Bronchial epithelial cell (primary cell): Measurements from ENCODE around the gene LDB2. TPM values are rescaled to one million over a fixed set of nuclear protein-coding genes. Genes with fewer than 3 reads are reported as not detected.

Source experiments
- DNase-seq: peaks from one replicate; pipeline ENCODE4 v3.0.0-alpha.2; 2010; ENCODE audit warnings: low read depth
- FAIRE-seq: peaks from 2 replicates; lab custom pipeline; 2011; peaks lifted over from hg19 to GRCh38; lab: Jason Lieb, UNC
- H3K27me3 ChIP-seq: 2 replicates; pipeline ENCODE4 v1.5.1; 2011; ENCODE audit warnings: low read length; ENCODE audit not compliant: control insufficient read depth, insufficient read depth
- H3K36me3 ChIP-seq: 2 replicates; pipeline ENCODE4 v1.5.1; 2011; ENCODE audit warnings: low read length; ENCODE audit not compliant: control insufficient read depth, insufficient read depth
- H3K4me3 ChIP-seq: 2 replicates; pipeline ENCODE4 v1.5.1; 2011; ENCODE audit warnings: mild to moderate bottlenecking, low read depth, low read length, control low read depth
- total RNA-seq: library from RNA; depleted of rRNA; stranded (reverse); fragments of >200 nt; gene quantifications from 2 replicates; pipeline ENCODE4 v1.2.1, GENCODE V29; 2014
- TF ChIP-seq, protein P1 (sequence below): IDR thresholded peaks from 2 replicates; pipeline ENCODE4 v1.5.1; 2011; ENCODE audit warnings: mild to moderate bottlenecking, moderate library complexity, low read length, control low read depth, inconsistent platforms; ENCODE audit not compliant: insufficient read depth, severe bottlenecking

Gene LDB2
- total RNA-seq, 1 donor from 2014 or later = not detected

- DNase-seq = no peak
Observed at GRCh38 chr4:16488084-16488483, 410.4 kb downstream of the LDB2 start.

GRCh38 chr4:16484711-16485110 lies 413.7 kb downstream of the LDB2 start:
- Histone ChIP-seq H3K27me3 (no peaks in the 10 kb centered on the region), H3K4me3 (no peak overlapping the region), H3K36me3 (no peaks in the 10 kb centered on the region)
- no peak for DNase-seq
- TF ChIP-seq, protein P1, sequence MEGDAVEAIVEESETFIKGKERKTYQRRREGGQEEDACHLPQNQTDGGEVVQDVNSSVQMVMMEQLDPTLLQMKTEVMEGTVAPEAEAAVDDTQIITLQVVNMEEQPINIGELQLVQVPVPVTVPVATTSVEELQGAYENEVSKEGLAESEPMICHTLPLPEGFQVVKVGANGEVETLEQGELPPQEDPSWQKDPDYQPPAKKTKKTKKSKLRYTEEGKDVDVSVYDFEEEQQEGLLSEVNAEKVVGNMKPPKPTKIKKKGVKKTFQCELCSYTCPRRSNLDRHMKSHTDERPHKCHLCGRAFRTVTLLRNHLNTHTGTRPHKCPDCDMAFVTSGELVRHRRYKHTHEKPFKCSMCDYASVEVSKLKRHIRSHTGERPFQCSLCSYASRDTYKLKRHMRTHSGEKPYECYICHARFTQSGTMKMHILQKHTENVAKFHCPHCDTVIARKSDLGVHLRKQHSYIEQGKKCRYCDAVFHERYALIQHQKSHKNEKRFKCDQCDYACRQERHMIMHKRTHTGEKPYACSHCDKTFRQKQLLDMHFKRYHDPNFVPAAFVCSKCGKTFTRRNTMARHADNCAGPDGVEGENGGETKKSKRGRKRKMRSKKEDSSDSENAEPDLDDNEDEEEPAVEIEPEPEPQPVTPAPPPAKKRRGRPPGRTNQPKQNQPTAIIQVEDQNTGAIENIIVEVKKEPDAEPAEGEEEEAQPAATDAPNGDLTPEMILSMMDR = no peak
- FAIRE-seq = no peak

More at GRCh38 chr4:16488084-16488483, 410.4 kb downstream of the LDB2 start:
- Histone ChIP-seq H3K4me3 (no peak overlapping the region), H3K27me3 (no peaks in the 10 kb centered on the region), H3K36me3 (no peaks in the 10 kb centered on the region)
- FAIRE-seq = no peak
- TF ChIP-seq, protein P1 = no peak

GRCh38 chr4:16483540-16483939 lies 414.9 kb downstream of the LDB2 start:
- TF ChIP-seq, protein P1 = no peak
- DNase-seq (no peak), FAIRE-seq (no peak)
- H3K27me3 ChIP-seq = no peaks in the 10 kb centered on the region
- H3K4me3 ChIP-seq = no peak overlapping the region
- H3K36me3 ChIP-seq = no peaks in the 10 kb centered on the region

- H3K27me3 ChIP-seq = no peaks in the 10 kb centered on the region
- FAIRE-seq = no peak
- DNase-seq = no peak
- TF ChIP-seq, protein P1 = no peak
- H3K4me3 ChIP-seq = no peak overlapping the region
- no peaks in the 10 kb centered on the region for H3K36me3 ChIP-seq
Observed at GRCh38 chr4:16480011-16480410, 418.4 kb downstream of the LDB2 start.

DNA sequence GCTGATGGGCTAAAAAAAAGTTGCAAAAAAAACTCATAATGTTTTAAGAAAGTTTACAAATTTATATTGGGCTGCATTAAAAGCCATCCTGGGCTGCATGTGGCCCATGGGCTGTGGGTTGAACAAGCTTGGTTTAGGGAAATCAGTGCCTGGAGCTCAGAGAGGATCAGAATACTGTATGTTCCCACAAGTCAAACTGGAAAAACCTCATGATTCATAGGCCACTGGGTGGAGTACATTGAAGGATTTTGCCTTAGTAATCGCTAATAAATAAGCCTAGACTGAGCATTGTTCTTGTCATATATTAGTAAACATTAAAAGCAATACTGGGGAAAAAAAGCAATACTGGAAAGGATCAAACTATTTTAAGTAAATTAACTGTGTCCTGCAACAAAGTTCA lies 425.9 kb downstream of the LDB2 start:
- H3K27me3 ChIP-seq = no peaks in the 10 kb centered on the region
- FAIRE-seq = no peak
- H3K36me3 ChIP-seq = no peaks in the 10 kb centered on the region
- TF ChIP-seq, protein P1 = no peak
- no peak overlapping the region for H3K4me3 ChIP-seq
- peak; percentile 43 for DNase-seq

DNA sequence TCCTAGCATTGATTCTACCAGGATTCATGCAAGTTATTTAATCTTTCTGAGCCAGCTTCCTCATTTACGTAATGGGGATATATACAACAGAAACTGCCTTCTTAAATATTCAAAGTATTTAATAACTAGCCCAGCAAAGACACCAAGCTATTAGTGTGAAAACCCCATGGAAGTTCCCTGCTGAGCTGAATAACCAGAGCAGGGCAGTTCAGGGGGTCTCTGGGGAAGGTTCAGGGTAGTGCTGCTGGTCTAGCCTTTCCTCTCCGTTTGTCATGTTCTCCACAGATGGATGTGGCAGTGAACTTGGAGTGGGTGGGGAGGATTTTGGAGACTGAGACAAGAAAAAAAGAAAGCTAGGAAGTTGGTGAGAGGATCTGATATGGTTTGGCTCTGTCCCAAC lies 431.4 kb downstream of the LDB2 start:
- Histone ChIP-seq H3K36me3 (no peaks in the 10 kb centered on the region), H3K4me3 (no peak overlapping the region), H3K27me3 (no peaks in the 10 kb centered on the region)
- FAIRE-seq = no peak
- TF ChIP-seq, protein P1 = no peak
- no peak for DNase-seq
